Tibial artery (tissue), 4 donors: Measurements from ENCODE around the gene PLEKHG3.
A peak's percentile ranks its signal among the peaks of the same experiment; 100 is the strongest.

ENCODE experiments used
- DNase-seq, 2 donors: peaks; one replicate each; pipeline ENCODE4 v3.0.0-alpha.2; 2019
- H3K27ac ChIP-seq, 2 donors: fragments of 200-600 bp; sonication (generic) in 1 of 2; 1 replicate in 1 of 2; 2 replicates in 1 of 2; pipeline ENCODE4 v1.5.1; 2018 to 2019; ENCODE audit warnings: mild to moderate bottlenecking in 1 of 2
- H3K27me3 ChIP-seq, 2 donors: fragments of 200-600 bp; sonication (generic) in 1 of 2; one replicate each; pipeline versions ENCODE4 v1.5.1 to v1.6.0; 2016 to 2019
- H3K36me3 ChIP-seq, 3 donors: fragments of 200-600 bp; sonication (generic) in 2 of 3; one replicate each; pipeline ENCODE4 v1.5.1; 2016 to 2019; ENCODE audit warnings: mild to moderate bottlenecking in 2 of 3
- H3K4me1 ChIP-seq, 4 donors: fragments of 200-600 bp; sonication (generic) in 2 of 4; 1 replicate in 3 of 4; 2 replicates in 1 of 4; pipeline ENCODE4 v1.5.1; 2016 to 2019
- H3K4me3 ChIP-seq, 2 donors: fragments of 200-600 bp; sonication (generic) in 1 of 2; 1 replicate in 1 of 2; 2 replicates in 1 of 2; pipeline ENCODE4 v1.5.1; 2018 to 2019; ENCODE audit warnings: mild to moderate bottlenecking in 2 of 2
- H3K9me3 ChIP-seq, 3 donors: fragments of 200-600 bp; sonication (generic) in 1 of 3; one replicate each; pipeline ENCODE4 v1.5.1; 2016 to 2019
- CTCF ChIP-seq, 2 experiments: fragments of 200-600 bp in 1 of 2; fragments of 450-650 bp in 1 of 2; IDR thresholded peaks; one replicate each; pipeline ENCODE4 v1.5.1; 2017 to 2019; ENCODE audit warnings: antibody characterized with exemption in 2 of 2, mild to moderate bottlenecking in 1 of 2, moderate library complexity in 1 of 2
- intact Hi-C: fragments of 100-400 bp; cut with DNase I; formaldehyde crosslinking; loops from one replicate; pipeline ENCODE4 v1.15.0; 2023; ENCODE audit warnings: low total_unique reads

The PLEKHG3 gene

GRCh38 chr14:64709126-64709525 lies 4.9 kb downstream of the PLEKHG3 start:
- intact Hi-C loops: no loop called here
- peak; percentile 12 to 62 for DNase-seq
- peak overlapping the region; percentile 85 to 88 for H3K4me3 ChIP-seq
- H3K4me1 ChIP-seq: peaks cover 0 to 72% (median 50%) of the 10 kb centered on the region in 4 donors
- H3K36me3 ChIP-seq: no peaks in the 10 kb centered on the region
- H3K27ac ChIP-seq: peak overlapping the region; percentile 95
- TF ChIP-seq CTCF (IDR thresholded peaks at IDR 0.05): no peak
- H3K9me3 ChIP-seq: no peaks in the 10 kb centered on the region
- H3K27me3 ChIP-seq: no peaks in the 10 kb centered on the region

- H3K4me1 ChIP-seq: peaks cover 0 to 88% (median 65%) of the 10 kb centered on the region in 4 donors
- peak overlapping the region; percentile 95 for H3K27ac ChIP-seq
- H3K36me3 ChIP-seq: no peaks in the 10 kb centered on the region
- H3K27me3 ChIP-seq: no peaks in the 10 kb centered on the region
- intact Hi-C loops: no loop called here
- no peak for TF ChIP-seq CTCF (IDR thresholded peaks at IDR 0.05)
- no peak overlapping the region for H3K4me3 ChIP-seq
- no peaks in the 10 kb centered on the region for H3K9me3 ChIP-seq
- peak; percentile 80 to 90 for DNase-seq
These were observed 6.8 kb downstream of the PLEKHG3 start for GRCh38 chr14:64711039-64711438.

GRCh38 chr14:64713677-64714076 lies 9.5 kb downstream of the PLEKHG3 start:
- Histone ChIP-seq H3K27ac (peak overlapping the region; percentile 4 to 91), H3K4me3 (no peak overlapping the region), H3K4me1 (peaks cover under 1 to 87% (median 65%) of the 10 kb centered on the region in 4 donors), H3K9me3 (no peaks in the 10 kb centered on the region), H3K36me3 (no peaks in the 10 kb centered on the region), H3K27me3 (no peaks in the 10 kb centered on the region)
- no peak for TF ChIP-seq CTCF (IDR thresholded peaks at IDR 0.05)
- DNase-seq: no peak
- intact Hi-C loops: no loop called here

GRCh38 chr14:64714432-64715025 lies 10.3 kb downstream of the PLEKHG3 start:
- Histone ChIP-seq H3K27ac (peak overlapping the region; percentile 88 to 91), H3K36me3 (no peaks in the 10 kb centered on the region), H3K4me3 (no peak overlapping the region), H3K4me1 (peaks cover 9 to 87% (median 64%) of the 10 kb centered on the region in 4 donors), H3K9me3 (no peaks in the 10 kb centered on the region), H3K27me3 (no peaks in the 10 kb centered on the region)
- DNase-seq: peak in 1 of 2 donors; percentile 39
- no peak for TF ChIP-seq CTCF (IDR thresholded peaks at IDR 0.05)
- intact Hi-C loops: no loop called here

GRCh38 chr14:64715146-64715627 lies 11.0 kb downstream of the PLEKHG3 start:
- intact Hi-C loops: no loop called here
- DNase-seq: peak; percentile 10 to 43
- Histone ChIP-seq H3K4me3 (peak overlapping the region; percentile 46 to 54), H3K27ac (peak overlapping the region; percentile 88 to 91), H3K4me1 (peaks cover 9 to 87% (median 66%) of the 10 kb centered on the region in 4 donors), H3K27me3 (no peaks in the 10 kb centered on the region), H3K36me3 (no peaks in the 10 kb centered on the region), H3K9me3 (no peaks in the 10 kb centered on the region)
- TF ChIP-seq CTCF (IDR thresholded peaks at IDR 0.05): no peak
